RPMI8226 (cell line): ENCODE measurements around the gene GPR37.

Experiments used
- DNase-seq: peaks from one replicate; pipeline ENCODE4 v3.0.0-alpha.2; 2015

The GPR37 gene

DNA sequence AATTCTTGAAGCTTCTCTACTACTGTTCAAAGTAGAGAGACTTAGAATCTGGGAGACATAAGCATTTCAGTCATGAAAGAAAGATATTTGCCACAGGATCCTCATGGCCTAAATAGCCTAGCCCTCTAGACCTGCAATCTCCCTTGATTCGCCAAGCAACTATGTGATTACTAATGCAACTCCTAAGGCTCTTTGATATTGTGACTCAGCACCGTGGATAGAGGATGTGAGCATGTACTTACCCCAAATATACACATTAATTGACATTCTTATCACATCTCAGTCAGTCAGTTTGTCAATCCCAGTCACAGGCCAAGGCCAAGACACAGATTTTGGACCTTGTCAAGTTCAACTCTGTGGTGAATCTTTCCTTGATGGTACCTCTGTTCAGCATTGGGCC lies 42.6 kb downstream of the GPR37 start:
- DNase-seq = no peak

DNA sequence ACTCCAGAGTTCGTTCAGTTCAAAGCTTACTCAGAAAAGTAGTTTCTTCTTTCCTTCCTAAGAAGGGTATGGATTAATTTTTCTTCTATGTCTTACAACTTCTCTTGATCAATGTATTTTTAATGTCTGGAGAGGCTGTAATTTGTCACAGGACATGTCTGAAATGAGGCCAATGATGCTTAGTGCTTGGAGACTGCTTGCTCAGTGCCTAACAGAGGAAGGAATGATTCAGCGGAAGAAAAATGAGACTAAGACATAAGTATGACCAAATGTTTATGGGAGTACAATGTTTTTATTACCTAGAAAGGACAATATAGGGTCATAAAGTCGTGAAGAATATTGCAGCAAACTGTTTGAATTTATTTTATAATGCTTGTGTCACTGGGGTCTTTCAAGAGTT lies 43.3 kb downstream of the GPR37 start:
- no peak for DNase-seq

DNA sequence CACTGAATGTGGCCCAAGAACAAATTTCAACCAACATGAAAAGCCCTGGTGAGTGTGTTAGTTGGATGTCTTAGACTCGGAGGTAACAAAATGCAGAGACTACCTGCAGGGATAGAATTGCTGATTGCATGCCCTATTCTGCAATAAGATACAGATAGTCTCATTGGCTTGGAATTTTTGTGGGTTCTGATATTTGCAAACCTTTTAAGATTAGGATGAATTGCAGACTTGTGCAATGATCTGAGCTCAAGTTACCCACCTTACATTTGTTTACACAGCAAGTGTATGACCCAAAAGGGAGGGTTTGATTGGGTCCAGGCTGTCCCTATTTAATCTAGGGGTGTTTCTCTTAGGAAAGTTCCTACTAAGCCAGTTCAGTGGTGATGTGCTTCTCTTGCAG lies 45.4 kb downstream of the GPR37 start:
- no peak for DNase-seq

GRCh38 chr7:124718032-124718766 lies 47.4 kb downstream of the GPR37 start:
- no peak for DNase-seq

DNA sequence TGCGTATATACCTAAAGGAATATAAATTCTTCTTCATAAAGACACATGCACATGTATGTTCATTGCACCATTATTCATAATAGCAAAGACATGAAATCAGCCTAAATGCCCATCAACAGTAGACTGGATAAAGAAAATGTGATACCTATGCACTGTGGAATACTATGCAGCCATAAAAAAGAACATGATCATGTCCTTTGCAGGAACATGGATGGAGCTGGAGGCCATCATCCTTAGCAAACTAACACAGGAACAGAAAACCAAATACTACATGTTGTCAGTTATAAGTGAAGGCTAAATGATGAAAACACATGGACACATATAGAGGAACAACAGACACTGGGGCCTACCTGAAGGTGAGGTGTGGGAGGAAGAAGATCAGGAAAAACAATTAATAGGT lies 48.7 kb downstream of the GPR37 start:
- DNase-seq = no peak

- no peak for DNase-seq
These were observed 52.5 kb downstream of the GPR37 start for GRCh38 chr7:124713086-124713485.

- no peak for DNase-seq
These were observed 53.6 kb downstream of the GPR37 start for GRCh38 chr7:124712017-124712416.

DNA sequence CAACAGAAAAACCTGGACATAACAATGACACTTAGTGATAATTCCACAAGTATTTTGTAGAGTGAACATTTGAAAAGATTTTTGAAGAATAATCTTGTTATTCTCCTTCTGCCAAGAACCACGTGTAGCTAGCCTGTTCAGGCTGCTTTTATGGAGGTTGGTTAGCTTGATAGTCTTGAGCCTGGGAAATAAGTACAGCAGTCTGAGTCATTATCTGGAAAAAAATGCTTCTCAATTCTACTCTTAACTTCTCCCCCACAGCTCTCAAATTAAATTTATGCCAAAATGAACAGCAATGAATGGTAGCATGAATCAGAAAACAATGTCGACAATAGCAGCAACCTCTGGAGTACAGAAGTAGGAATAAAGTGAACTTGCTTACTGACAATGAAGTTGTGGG lies 63.2 kb downstream of the GPR37 start:
- no peak for DNase-seq

- DNase-seq = no peak
These were observed 63.6 kb downstream of the GPR37 start for GRCh38 chr7:124701955-124702354.

- no peak for DNase-seq
These were observed 64.9 kb downstream of the GPR37 start for GRCh38 chr7:124700655-124701054.

GRCh38 chr7:124698964-124699363 lies 66.6 kb downstream of the GPR37 start:
- no peak for DNase-seq

- no peak for DNase-seq
These were observed 67.8 kb downstream of the GPR37 start for GRCh38 chr7:124697746-124698145.
